Uterus (tissue), 4 donors: ENCODE measurements around the gene ZNRF2. TPM values are rescaled to one million over a fixed set of nuclear protein-coding genes. Genes with fewer than 3 reads are reported as not detected.

ENCODE experiments used
- DNase-seq, 2 donors: peaks; one replicate each; pipeline ENCODE4 v3.0.0-alpha.2; 2019 to 2020
- H3K27ac ChIP-seq, 2 donors: fragments of 200-600 bp; sonication (generic); 1 replicate in 1 of 2; 2 replicates in 1 of 2; pipeline ENCODE4 v1.5.1; 2016 to 2018
- H3K27me3 ChIP-seq, 2 donors: fragments of 200-600 bp; sonication (generic); one replicate each; pipeline ENCODE4 v1.5.1; 2018 to 2019; ENCODE audit warnings: control low read depth in 1 of 2
- H3K36me3 ChIP-seq, 2 donors: fragments of 200-600 bp; sonication (generic); one replicate each; pipeline ENCODE4 v1.5.1; 2019; ENCODE audit warnings: control low read depth in 1 of 2
- H3K4me1 ChIP-seq, 2 donors: fragments of 200-600 bp; sonication (generic); one replicate each; pipeline ENCODE4 v1.5.1; 2018 to 2019; ENCODE audit warnings: control low read depth in 1 of 2
- H3K4me3 ChIP-seq, 2 donors: fragments of 200-600 bp; sonication (generic); 1 replicate in 1 of 2; 2 replicates in 1 of 2; pipeline ENCODE4 v1.5.1; 2018 to 2019; ENCODE audit warnings: mild to moderate bottlenecking in 1 of 2
- H3K9me3 ChIP-seq, 2 donors: fragments of 200-600 bp; sonication (generic); one replicate each; pipeline ENCODE4 v1.5.1; 2019; ENCODE audit warnings: control low read depth in 1 of 2
- POLR2A ChIP-seq, 2 donors: fragments of 450-650 bp; IDR thresholded peaks; one replicate each; pipeline ENCODE4 v1.6.1; 2016; ENCODE audit warnings: antibody characterized with exemption in 2 of 2, mild to moderate bottlenecking in 1 of 2, moderate library complexity in 1 of 2
- intact Hi-C: fragments of 100-400 bp; cut with DNase I; formaldehyde crosslinking; loops from one replicate; pipeline ENCODE4 v1.15.1; 2023; ENCODE audit warnings: low total_unique reads
- total RNA-seq, 4 donors: library from RNA; depleted of rRNA in 3 of 4; stranded (reverse); fragments of >200 nt in 3 of 4; gene quantifications; one replicate each; pipeline versions ENCODE4 v1.1.0 to v1.2.4, GENCODE V29; 2014 to 2023
- TF ChIP-seq, protein P1 (sequence below), 4 experiments: fragments of 200-600 bp in 2 of 4; fragments of 450-650 bp in 2 of 4; sonication (generic) in 2 of 4; IDR thresholded peaks; one replicate each; pipeline ENCODE4 v1.5.1; 2016 to 2019; ENCODE audit warnings: antibody characterized with exemption in 4 of 4, mild to moderate bottlenecking in 2 of 4, moderate library complexity in 1 of 4
- donor health status: DM: yes; HTN: yes; CAD: no.

The ZNRF2 gene
- total RNA-seq, 4 donors from 2014 or later: 22.0 to 40.6 (median 27.3) TPM

DNA sequence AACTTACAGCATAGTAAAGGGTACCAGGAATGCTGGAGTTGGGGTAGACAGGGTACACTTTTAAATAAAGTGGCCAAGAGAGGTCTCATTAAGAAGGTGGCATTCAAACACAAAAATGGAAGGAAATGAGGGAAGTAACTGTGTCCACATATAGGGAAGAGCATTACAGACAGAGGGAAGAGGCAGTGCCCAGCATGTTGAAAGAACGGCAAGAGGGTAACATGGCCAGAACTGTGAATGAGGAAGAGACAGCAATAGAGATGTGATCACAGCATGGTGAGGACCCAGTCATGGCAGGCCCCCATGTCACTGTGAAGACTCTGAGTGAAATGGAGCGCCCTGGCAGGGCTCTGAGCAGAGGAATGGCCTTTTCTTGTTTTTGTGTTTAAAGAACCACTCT, 35.1 kb upstream of the ZNRF2 start:
- H3K27ac ChIP-seq: no peak overlapping the region
- no peak for DNase-seq
- H3K36me3 ChIP-seq: no peaks in the 10 kb centered on the region
- H3K4me1 ChIP-seq: no peaks in the 10 kb centered on the region
- no peaks in the 10 kb centered on the region for H3K27me3 ChIP-seq
- H3K9me3 ChIP-seq: no peaks in the 10 kb centered on the region
- TF ChIP-seq, protein P1, sequence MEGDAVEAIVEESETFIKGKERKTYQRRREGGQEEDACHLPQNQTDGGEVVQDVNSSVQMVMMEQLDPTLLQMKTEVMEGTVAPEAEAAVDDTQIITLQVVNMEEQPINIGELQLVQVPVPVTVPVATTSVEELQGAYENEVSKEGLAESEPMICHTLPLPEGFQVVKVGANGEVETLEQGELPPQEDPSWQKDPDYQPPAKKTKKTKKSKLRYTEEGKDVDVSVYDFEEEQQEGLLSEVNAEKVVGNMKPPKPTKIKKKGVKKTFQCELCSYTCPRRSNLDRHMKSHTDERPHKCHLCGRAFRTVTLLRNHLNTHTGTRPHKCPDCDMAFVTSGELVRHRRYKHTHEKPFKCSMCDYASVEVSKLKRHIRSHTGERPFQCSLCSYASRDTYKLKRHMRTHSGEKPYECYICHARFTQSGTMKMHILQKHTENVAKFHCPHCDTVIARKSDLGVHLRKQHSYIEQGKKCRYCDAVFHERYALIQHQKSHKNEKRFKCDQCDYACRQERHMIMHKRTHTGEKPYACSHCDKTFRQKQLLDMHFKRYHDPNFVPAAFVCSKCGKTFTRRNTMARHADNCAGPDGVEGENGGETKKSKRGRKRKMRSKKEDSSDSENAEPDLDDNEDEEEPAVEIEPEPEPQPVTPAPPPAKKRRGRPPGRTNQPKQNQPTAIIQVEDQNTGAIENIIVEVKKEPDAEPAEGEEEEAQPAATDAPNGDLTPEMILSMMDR (IDR thresholded peaks at IDR 0.05): no peak
- TF ChIP-seq POLR2A (IDR thresholded peaks at IDR 0.05): no peak
- intact Hi-C loops: no loop called here
- no peak overlapping the region for H3K4me3 ChIP-seq

DNA sequence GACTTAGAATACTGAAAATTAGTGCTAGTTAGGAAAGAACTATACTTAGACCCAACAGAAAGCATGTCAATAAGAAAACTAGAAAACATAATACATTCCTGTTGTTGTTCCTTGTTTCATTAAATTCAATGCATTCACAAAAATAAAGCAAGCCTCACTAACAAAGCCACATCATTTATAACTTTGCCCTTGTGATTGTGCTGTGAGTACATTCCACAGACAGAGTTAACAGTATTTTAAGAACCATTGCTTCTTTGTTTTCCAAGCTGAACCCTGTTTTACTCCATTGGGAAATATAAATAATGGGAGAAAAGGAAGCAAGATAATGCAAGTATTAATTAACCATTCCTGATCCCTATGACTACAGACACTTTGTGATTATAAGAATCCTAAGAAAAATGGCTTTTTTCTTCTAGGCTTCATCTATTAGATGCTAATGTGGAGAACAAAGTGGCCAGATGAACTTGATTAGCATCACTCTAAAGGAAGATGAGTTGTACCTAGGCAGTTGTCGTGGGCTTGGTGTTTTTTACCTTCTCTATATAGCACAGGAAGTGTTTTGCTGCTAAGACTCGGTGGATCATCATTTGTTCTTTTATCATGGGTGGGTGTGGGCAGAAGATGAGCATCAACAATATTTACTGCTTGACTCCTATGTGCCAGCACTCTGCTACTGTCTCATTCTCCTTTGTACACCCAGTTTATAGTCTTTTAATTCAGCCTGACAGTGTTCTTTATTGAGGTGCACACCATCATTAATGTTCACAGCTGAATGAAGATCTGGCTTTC, 34.2 kb upstream of the ZNRF2 start:
- H3K9me3 ChIP-seq: no peaks in the 10 kb centered on the region
- no peak overlapping the region for H3K4me3 ChIP-seq
- intact Hi-C loops: no loop called here
- no peak for DNase-seq
- H3K4me1 ChIP-seq: no peaks in the 10 kb centered on the region
- TF ChIP-seq POLR2A (IDR thresholded peaks at IDR 0.05): no peak
- TF ChIP-seq, protein P1 (IDR thresholded peaks at IDR 0.05): no peak
- no peak overlapping the region for H3K27ac ChIP-seq
- H3K27me3 ChIP-seq: no peaks in the 10 kb centered on the region
- no peaks in the 10 kb centered on the region for H3K36me3 ChIP-seq

DNA sequence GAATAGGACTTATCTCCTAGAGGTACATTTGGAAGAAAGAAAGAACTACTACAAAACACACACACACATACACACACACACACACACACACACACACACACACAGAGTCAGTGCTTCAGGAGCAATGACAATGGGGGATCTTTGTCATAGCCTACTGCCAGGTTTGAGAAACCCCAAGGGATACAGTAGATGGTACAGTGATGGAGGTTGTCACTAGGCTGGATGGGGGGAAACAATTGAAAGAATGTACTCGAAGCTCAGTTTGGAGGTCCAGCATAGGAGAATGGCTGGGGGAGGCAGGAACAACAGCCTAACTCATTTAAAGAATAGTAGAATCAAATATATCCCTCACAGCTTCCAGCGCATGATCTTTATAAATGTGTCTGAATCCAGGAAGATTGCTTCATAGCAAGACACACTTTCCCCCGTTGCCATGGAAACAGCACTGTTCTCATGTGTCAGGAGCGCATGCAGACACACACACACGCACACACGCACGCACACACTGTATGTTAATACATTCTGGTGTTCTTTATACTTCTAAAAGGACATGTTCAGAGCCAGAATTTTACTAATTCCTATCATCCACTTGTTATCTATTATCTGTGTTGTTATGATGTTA, 32.6 kb upstream of the ZNRF2 start:
- no peaks in the 10 kb centered on the region for H3K4me1 ChIP-seq
- intact Hi-C loops: no loop called here
- H3K9me3 ChIP-seq: no peaks in the 10 kb centered on the region
- no peaks in the 10 kb centered on the region for H3K27me3 ChIP-seq
- no peak overlapping the region for H3K27ac ChIP-seq
- no peaks in the 10 kb centered on the region for H3K36me3 ChIP-seq
- TF ChIP-seq, protein P1 (IDR thresholded peaks at IDR 0.05): no peak
- TF ChIP-seq POLR2A (IDR thresholded peaks at IDR 0.05): no peak
- DNase-seq: no peak
- no peak overlapping the region for H3K4me3 ChIP-seq

DNA sequence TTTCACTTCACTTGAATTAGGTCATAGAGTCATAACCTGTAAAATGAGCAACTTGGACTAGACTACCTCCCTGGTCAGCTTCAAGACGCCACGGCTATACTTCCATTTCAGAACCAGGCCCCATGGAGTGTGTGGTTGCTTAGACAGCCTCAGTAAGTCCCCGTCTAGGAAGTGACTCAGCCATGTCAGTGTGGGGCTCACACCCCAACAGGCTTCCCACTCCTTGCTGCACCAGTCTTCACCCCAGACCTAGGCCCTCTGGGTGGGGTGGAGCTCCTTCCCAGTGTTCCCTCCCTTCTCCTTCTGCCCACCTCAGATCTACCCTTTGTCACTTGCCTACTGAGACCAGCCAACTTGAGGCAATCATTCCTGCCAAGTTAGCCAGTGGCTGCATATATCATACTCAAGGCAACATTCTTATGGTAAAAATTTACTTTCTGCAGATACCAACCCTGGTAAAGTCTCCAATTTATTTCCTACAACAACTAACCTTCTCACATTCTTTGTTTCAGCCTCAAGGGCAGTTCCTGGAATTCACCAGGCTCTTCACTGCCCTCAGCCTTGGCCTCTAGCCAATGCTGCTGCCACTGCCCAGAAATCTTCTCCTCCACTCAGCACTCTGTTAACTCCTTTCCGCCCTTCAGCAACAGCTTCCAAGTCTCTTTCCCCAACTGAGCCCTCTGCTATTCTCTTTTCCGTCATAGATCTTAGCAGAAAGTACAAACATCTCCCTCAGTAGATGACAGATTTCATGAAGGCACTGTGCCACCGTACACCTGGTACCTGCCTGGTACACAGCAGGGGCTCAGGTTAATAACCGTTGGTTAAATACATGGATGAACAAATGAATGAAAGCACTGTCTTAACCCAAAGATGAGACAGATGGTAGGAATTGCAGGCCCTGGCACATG, 31.3 kb upstream of the ZNRF2 start:
- Histone ChIP-seq H3K27me3 (no peaks in the 10 kb centered on the region), H3K27ac (no peak overlapping the region), H3K4me3 (no peak overlapping the region), H3K36me3 (no peaks in the 10 kb centered on the region), H3K4me1 (no peaks in the 10 kb centered on the region), H3K9me3 (no peaks in the 10 kb centered on the region)
- DNase-seq: no peak
- TF ChIP-seq POLR2A (IDR thresholded peaks at IDR 0.05): no peak
- TF ChIP-seq, protein P1 (IDR thresholded peaks at IDR 0.05): no peak
- intact Hi-C loops: no loop called here
